Stimulated activated CD8-positive, alpha-beta memory T cell treated with anti-CD3 and anti-CD28 coated beads, Interleukin-12 subunit alpha, Interleukin-12 subunit beta, amount 100 ng/mL, for 24 hours (primary cell): ENCODE measurements around the gene PCCA.
"Not testable (repeated sequence)": the region's sequence is repeated elsewhere in the genome, so short reads cannot be mapped to it uniquely, and the experiment has no call there.

ENCODE experiments used
- DNase-seq: peaks from one replicate; pipeline ENCODE4 v3.0.0-alpha.2; 2020; ENCODE audit errors: extremely low read depth

PCCA gene

DNA sequence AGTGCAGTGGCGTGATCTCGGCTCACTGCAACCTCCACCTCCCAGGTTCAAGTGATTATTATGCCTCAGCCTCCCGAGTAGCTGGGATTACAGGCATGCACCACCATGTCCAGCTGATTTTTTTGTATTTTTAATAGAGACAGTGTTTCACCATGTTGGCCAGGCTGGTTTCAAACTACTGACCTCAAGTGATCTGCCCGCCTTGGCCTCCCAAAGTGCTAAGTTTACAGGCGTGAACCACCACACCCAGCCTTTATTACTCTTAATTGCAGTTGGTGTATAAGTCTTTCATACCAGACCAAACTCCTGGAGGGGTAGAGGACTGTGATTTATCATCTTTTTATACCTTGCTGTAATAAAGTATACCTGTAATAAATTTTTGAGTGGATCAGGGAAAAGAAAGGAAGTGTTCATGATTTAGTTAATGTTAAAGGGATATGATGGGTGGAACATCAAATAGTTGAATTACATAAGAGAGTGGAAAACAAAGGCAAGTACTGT, 52.6 kb downstream of the PCCA start:
- not testable (repeated sequence) for DNase-seq

DNA sequence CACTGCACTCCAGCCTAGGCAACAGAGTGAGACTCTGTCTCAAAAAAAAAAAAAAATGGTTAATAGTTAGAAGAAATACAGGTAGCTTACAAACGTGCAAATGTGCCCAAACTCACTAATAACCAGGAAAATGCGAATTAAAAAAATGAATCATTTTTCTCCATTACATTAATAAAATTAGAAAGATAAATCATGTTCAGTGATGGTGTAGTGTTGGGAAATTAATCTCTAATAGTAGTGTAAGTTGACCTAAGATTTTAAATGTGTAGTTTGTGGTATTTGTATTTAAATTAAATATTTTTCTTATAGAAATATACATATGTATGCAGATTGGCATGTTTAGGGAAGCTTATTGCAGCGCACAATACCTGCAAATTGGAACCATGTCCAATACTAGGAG, 57.6 kb downstream of the PCCA start:
- DNase-seq, result no peak

DNA sequence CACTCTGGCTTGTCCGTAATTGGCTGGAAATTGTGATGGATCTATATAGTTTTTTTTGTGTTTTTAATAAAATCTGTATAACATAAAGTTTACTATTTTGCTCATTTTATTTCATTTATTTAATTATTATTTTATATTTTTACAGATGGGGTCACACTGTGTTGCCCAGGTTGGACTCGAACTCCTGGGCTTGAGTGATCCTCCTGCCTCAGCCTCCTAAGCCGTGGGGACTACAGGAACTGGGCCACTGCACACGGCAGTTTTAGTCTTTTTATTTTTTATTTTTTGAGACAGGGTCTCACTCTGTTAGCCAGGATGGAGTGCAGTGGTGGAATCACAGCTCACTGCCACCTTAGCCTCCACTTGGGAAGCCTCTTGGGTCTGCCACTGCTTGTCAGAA, 58.9 kb downstream of the PCCA start:
- no peak for DNase-seq

DNA sequence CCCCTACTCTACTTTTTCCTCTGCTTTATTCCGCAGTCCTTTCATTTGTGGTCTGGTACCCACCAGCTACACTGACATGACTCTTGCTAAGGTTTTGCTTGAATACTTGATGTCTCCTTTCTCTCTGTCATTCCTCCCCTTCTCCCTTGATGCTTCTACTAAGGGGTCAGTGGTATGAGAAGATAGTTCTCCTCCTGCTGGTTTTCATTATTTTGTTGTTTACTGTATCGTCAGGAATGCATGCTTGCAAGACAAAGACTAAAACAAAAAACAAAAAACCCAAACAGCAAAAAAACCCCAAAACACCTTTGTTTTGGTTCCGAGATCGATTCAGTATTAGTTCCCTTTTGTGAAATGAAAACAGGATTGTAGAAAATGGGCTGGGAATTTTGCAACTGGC, 59.5 kb downstream of the PCCA start:
- no peak for DNase-seq

DNA sequence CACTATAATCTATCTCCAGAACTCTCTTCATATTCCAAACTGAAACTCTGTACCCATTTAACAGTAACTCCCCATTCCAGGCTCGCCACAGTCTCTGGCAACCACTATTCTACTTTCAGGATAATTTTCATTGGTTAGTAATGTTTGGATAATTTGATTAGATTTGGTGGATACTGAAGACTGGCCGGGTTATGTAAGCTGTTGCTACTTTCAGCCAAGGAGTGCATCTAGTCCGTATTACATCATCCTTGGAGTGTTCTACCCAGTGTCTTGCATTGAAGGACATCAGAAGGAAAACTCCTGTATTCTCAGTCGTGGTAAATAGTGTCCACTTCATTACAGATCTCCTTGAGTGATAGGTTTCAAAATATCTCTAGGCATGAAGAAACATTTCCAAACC, 60.5 kb downstream of the PCCA start:
- no peak for DNase-seq

DNA sequence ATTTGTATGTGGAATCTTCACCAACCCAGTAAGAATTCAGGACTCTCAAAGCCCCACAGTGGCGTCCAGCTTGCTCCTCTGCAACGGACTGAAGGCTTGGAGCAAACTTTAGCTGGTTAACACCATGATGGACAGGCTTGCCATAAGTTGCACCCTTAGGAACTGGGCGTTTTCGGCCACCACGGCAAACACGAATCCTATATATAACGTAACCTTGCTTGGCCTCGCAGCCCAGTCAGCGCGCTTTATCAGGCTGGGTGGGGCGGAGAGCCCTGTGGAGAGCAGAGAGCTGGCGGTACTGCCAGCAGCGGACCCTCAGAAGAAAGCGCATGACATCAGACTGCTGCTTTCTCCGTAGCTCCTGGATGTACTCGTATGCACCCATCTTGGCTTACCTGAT, 61.8 kb downstream of the PCCA start:
- DNase-seq, result not testable (repeated sequence)

DNA sequence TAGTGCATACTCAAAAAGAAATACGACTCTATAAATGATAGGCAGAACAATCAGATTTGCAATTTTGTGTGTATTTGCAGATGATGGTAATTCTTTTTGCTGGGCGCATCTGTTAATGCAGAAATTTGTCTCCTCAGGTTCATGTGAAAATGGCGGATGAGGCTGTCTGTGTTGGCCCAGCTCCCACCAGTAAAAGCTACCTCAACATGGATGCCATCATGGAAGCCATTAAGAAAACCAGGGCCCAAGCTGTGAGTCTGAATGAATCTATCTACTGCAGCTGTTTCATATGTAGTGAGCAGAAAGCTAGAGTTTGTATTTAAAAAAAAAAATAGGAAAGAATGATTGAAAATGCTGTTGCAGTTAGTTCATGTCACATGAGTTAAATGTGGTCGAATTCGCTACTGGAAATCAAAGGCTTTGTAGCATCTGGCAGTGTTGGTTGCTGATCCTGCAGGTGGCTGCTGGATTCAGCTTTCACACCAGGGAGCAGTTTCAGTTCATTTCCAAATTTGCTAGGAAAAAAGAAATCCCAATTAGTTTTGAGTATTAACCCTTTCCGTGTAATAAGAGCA, 66.0 kb downstream of the PCCA start:
- no peak for DNase-seq

DNA sequence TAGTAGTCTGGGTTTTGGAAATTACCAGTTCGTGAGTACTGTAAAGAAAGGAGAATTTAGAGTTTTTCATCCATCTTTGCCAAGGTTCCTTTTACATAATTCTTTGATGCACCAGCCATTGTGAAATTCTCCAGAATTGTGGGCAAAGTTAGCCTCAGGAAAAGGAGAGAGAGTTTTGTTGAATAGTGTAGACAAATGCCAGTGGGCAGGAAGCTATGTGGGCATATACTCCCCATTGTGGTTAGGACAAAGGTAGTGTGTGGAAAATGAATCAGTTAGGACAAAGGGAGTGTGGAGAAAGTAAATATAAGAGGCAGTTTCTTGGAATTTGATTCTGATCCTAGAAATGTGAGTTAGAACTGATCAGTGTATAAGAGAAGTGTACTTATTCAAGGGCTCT, 67.9 kb downstream of the PCCA start:
- no peak for DNase-seq

DNA sequence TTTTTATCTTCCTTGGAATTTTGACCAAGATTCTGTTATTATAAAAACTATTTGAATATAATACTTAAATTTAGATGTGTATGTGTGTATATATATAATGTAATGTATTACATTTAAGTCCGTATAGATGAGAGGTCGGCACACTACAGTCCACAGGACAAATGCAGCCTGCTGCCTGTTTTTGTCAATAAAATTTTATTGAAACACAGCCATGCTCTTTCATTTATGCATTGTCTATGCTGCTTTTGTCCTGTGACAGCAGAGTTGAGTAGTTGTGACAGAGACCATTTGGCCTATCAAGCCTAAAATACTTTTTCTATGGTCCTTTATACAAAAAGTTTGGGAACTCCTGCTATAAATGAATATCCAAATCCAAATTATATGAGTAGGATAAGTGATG, 69.7 kb downstream of the PCCA start:
- no peak for DNase-seq

DNA sequence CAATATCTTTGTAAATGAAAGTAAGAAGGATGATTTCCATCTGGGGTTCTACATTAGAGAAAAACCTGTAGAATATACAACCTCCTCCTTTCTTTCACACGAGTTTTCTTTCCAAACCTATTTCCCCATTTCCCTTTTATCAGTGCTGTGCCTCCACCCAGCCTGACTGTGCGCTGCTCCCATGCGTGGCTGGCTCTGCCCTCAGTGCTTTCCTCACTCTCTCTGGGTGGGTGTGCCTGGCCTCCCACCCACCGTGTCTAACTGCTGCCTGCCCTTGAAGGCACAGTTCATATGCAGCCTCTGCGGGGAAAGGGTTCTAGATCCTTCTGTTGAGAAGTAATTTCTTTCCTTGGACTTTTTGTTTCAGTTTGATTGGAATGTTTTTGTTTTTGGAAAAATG, 70.7 kb downstream of the PCCA start:
- no peak for DNase-seq

DNA sequence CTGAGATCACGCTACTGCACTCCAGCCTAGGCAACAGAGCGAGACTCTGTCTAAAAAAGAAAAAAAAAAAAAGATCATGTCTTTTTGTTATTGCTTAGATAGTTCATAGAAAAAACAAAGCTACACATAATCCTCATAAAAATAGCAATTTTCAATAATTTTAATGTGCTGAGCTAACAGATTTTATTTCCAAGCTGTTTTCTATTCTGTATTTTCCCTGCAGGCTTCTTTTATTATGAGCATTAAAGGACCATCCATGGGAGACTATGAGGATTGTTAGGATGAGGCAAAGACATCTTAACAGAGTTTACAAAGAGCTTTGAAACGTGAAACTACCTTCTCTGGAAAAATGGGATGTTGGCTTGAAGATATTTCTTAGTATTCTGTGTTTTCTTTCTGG, 71.6 kb downstream of the PCCA start:
- DNase-seq, result no peak

DNA sequence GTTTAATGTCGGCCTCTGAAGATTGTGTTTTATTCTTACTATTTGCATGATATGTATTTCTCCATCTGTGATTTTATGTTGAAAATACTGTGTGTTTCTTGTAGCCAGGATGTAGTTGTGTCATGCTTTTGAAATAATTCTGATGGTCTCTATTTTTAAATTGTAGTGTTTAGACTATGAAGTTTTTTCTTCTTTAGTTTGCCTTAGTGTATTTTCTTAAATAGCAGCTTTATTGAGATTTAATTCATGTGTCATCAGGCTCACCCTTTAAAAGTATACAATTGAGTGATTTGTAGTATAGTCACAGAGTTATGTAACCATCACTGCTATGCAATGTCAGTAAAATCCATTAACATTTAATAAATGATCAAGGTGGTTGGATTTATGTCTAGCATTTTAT, 74.5 kb downstream of the PCCA start:
- DNase-seq, result no peak

DNA sequence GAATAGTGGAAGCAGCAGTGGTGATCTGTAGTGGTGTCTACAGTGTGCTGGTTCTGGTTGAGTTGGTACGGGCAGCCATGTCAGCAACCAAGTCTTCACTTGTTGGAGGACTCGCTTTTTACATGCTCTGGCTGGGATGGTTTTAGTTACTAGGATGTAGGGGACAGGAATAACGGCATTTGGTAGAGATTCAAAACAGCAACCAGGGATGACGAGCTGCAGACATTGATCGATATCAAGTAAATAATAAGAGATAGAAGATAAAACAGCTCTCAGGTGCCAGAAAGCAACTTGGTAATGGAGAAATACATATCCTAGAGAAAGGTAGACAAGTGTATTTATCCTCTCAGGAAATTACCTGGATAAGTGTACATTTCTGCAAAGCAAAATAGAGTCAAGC, 84.3 kb downstream of the PCCA start:
- no peak for DNase-seq

DNA sequence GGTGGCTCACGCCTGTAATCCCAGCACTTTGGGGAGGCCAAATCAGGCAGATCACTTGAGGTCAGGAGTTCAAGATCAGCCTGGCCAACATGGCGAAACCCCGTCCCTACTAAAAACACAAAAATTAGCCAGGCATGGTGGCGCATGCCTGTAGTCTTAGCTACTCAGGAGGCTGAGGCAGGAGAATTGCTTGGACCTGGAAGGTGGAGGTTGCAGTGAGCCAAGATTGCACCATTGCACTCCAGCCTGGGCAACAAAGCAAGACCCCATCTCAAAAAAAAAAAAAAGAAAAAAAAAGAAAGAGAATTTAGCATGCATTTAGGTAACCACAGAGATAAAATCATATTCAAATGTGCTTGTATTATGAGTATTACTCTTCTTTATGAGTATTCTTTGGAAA, 85.6 kb downstream of the PCCA start:
- not testable (repeated sequence) for DNase-seq

DNA sequence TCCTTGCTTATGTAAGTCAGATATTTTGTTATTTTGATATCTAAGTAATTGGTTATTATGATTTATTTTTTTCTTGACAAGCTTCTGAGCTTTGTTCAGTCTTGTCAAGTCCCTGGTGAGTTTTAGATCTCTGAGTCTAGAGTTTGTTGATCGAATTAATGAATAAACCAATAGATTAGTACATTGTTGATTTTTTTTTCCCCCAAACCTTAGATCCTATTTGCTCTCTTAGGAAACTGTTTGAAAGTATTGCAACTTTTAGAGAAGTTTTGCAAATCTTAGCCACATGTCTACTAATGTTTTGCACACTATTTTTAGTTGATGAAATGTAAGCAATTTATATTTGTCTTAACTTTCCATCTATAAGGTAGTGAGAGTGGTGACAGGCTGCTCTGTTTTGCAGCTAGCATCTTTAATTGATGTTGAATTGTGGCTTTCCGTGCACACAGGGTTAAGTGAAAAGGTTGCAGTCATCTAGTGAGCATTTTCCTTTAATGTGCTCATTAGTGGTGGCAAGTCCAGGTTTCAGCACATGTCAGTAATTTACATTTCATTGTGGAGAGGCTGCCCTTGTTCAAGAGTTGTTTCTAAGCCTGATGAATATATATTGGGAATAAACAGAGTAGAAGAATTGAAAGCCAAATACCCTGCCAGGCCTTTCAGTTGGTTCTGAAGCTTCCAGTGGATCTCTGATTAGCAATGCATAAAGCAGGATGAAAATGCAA, 86.3 kb downstream of the PCCA start:
- no peak for DNase-seq

DNA sequence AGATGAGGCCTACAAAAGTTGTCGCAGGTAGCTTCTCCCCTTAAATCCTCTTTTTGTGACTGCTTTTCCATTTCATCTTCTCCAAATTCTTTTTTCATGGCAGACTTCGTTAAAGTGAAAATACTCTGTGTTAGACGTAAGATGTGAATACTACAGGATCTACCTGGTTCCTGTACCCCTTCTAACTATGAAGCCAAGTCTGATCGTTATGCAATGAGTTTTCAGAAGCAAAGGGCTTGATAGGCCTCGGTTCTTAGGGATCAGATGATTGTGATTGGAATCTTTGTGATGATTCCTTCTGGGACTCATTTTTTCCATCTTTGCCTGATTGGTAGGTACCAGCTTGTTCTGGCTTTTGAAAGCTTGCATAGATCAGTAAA, 86.9 kb downstream of the PCCA start:
- DNase-seq, result no peak

DNA sequence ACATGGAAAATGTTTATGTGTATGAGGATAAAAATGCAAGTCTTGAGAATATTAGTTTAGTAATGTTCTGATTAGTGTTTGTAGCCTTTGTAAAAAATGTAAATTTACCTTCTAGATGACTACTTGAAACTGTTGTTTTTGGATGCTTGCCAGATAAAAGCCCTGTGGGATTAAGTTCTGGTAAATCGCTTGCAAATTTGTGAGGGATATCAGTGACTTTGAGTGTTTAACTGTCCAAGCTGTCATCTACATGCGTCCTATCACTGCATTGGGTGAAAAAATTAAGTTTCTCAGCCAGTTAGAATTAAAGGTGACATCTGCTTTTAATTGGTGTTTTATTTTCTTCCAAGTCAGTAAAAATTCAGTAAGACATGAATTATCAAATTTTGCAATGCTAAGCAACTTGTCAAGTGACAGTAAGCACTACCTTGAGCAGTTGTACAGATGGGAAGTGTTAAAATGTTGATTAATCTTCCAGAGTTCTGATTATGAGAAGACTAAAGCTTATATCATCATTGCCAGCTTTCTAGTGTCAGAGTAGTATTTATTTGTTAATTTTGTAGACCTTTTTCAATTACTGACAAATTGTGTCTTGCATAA, 88.0 kb downstream of the PCCA start:
- no peak for DNase-seq

DNA sequence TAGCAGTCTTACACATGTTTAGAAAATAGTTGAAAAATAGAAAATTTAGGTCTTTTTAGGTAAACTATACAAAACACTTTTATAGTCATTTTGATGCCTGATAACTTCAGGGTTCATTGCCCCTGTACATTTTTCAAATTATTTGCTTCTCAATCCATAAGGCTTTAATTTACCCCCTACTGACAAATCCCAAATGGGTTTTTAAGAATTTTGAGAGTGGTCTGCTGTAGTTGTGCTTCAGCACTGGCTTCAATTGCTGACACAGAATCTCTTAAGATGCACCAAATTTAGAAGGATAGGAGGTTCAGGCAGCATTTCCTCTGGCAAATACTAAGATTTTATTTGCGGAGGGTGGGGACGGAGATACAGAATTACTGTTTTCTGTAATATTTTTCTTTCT, 89.4 kb downstream of the PCCA start:
- no peak for DNase-seq

DNA sequence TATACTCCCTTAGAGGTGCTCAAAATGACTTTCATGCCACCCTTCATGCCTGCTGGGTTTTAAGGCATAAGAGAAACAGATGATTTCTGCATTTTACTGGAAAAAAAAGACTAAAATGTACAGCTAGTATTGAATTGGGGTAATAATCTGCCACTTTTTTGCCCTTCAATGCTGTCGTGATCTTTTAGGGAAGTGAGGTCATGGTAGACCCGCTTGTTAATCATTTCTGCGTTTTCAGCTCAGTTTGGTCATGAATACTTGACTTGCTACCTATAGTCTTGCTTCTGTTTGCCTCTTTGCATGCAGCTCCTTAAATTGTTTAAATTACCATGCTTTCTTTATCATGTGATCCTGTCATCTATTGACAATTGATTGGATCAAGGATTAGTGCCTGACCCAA, 90.4 kb downstream of the PCCA start:
- no peak for DNase-seq

DNA sequence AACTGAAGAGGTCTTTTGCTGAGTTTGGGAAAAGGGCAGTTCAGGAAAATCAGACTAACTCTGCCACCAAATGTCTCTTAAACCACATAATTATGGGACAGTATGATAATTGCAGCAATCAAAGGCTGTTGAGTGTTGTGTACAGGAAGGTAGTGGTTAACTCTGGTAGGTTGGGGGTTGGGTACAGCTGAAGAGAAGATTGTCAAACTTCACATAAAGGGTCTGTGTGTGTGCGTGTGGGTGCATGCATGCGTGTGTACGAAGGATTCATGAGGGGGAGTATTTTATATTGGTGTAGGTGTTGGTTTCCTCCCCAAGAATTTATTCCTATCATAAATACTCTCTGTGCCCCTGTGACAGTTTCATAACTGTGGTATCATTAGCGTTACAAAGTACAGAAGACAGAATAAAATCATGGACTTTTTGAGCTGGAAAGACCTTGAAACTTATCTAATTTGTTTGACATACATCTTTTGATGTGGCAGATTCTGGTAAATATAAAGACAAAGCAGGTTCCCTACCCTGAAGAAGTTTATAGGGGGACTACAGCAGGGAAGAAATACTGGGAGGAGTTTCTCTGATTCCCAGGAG, 94.1 kb downstream of the PCCA start:
- DNase-seq, result no peak

DNA sequence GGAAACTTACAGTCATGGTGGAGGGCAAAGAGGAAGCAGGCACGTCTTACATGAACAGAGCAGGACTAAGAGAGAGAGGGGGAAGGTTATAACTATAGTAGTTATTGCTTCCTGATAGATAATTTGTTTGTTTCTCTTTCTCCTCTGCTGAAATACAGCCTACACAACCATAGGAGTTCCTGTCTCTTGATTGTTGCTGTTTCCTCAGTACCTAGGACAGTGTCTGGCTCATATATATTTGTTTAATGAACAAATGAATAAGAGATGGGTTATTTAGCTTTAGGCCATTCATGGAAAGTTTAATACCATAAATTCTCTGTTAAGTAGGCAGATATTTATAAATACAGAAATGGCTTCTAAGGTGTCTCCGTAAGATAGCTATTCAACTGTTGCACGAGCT, 95.2 kb downstream of the PCCA start:
- no peak for DNase-seq

DNA sequence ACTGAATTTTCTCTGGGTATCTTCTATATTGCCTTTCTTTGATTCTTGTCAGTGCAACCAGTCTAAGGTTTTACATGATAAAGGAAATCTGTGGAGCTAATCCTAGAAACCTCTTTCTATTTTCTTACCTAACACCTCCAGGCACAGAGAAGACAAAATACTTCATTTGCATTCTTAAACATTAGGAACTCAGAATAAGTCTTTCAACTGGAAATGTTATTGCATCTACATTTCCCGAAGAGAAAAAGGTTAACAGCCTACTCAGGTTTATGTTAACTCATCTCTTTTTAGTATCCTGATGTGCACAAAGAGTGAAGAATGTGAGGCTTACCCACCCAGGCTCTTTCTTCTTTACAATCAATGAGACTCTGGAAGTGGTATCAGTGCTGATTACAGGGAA, 106.7 kb downstream of the PCCA start:
- DNase-seq, result no peak

DNA sequence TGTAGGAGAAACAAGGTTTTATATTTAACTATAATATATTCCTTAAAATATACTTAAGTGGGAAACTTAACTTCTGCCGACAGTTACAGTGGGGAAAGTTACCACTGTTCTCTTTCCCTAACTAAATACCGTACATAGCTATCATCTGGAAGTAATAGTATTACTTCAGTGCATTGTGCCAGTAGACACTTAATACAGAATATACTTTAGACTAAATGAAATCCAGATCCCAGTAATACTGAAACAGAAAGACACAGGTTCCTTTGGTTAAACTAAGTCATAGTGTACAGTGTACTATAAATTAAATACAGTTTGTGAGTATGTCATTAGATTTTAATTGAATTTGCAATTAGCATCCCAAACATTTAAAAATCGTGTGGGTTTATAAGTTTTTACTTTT, 107.5 kb downstream of the PCCA start:
- no peak for DNase-seq
